DMS53 (cell line): ENCODE data around the gene DARS1.
A peak's percentile ranks its signal among the peaks of the same experiment; 100 is the strongest.

Experiments
- DNase-seq: peaks from one replicate; lab custom pipeline; 2025; lab: John Stamatoyannopoulos, UW

DARS1 gene

GRCh38 chr2:136015699-136016098 is 30.3 kb upstream of the DARS1 start:
- no peak for DNase-seq

GRCh38 chr2:136014411-136014810 is 29.0 kb upstream of the DARS1 start:
- DNase-seq, result no peak

GRCh38 chr2:136013955-136014354 is 28.5 kb upstream of the DARS1 start:
- DNase-seq, result no peak

GRCh38 chr2:136013136-136013685 is 27.8 kb upstream of the DARS1 start:
- DNase-seq, result no peak

- no peak for DNase-seq
These were observed 26.9 kb upstream of the DARS1 start for GRCh38 chr2:136012315-136012714.

- no peak for DNase-seq
These were observed 24.7 kb upstream of the DARS1 start for GRCh38 chr2:136010126-136010525.

GRCh38 chr2:136008205-136008865 is 22.9 kb upstream of the DARS1 start:
- no peak for DNase-seq

GRCh38 chr2:136006658-136007057 is 21.2 kb upstream of the DARS1 start:
- no peak for DNase-seq

GRCh38 chr2:136005462-136006196 is 20.2 kb upstream of the DARS1 start:
- DNase-seq, result peak; percentile 20

GRCh38 chr2:136004965-136005364 is 19.5 kb upstream of the DARS1 start:
- DNase-seq, result no peak

GRCh38 chr2:136001131-136001530 is 15.7 kb upstream of the DARS1 start:
- no peak for DNase-seq

GRCh38 chr2:136000502-136000901 is 15.1 kb upstream of the DARS1 start:
- no peak for DNase-seq

GRCh38 chr2:135999899-136000298 is 14.5 kb upstream of the DARS1 start:
- DNase-seq, result no peak

- no peak for DNase-seq
These were observed 13.5 kb upstream of the DARS1 start for GRCh38 chr2:135998879-135999278.

GRCh38 chr2:135997380-135997779 is 12.0 kb upstream of the DARS1 start:
- peak; percentile 8 for DNase-seq

- no peak for DNase-seq
These were observed 10.9 kb upstream of the DARS1 start for GRCh38 chr2:135996304-135996703.

GRCh38 chr2:135994281-135994680 is 8.9 kb upstream of the DARS1 start:
- no peak for DNase-seq

- DNase-seq, result no peak
These were observed 8.0 kb upstream of the DARS1 start for GRCh38 chr2:135993421-135993820.

GRCh38 chr2:135991861-135992260 is 6.4 kb upstream of the DARS1 start:
- no peak for DNase-seq

- DNase-seq, result no peak
These were observed 2.0 kb upstream of the DARS1 start for GRCh38 chr2:135987441-135987840.

GRCh38 chr2:135986507-135986906 is 1.1 kb upstream of the DARS1 start:
- DNase-seq, result no peak

GRCh38 chr2:135985826-135986393 is 484 bp upstream of the DARS1 start:
- peak; percentile 76 for DNase-seq
